Stimulated activated CD4-positive, alpha-beta T cell treated with anti-CD3 and anti-CD28 coated beads, TNF-alpha, amount 100 ng/mL, for 48 hours (primary cell): ENCODE measurements around the gene TTC39B.
A peak's percentile ranks its signal among the peaks of the same experiment; 100 is the strongest.
"Not testable (repeated sequence)": the region's sequence is repeated elsewhere in the genome, so short reads cannot be mapped to it uniquely, and the experiment has no call there.

Experiments used
- DNase-seq, 3 donors: peaks; one replicate each; pipeline ENCODE4 v3.0.0-alpha.2; 2020; ENCODE audit warnings: low read depth in 3 of 3

Gene TTC39B

GRCh38 chr9:15306757-15307522, at the start of gene TTC39B:
Gene TTC39B (minus strand): TSS chr9:15307216. CDS start chr9:15307125, 91 bp downstream.
- DNase-seq = peak; percentile 66 to 82 (median 67)

DNA sequence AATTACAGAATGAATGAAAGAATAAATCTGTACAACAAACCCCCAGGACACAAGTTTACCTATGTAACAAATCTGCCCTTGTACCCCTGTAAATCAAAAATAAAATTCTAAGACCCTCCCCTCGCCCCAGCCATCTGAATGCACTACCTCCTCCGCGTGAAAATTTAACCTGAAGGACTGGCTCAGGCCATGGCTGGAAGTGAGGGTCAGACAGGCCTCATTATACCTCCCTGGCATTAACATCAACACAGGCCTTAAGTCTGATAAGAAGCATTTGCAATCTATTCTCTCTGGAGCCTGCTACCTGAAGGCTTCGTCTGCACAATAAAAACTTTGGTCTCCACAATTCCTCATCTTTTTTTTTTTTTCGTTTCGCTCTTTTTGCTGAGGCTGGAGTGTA, 48.7 kb upstream of the TTC39B start:
- no peak for DNase-seq

GRCh38 chr9:15354713-15355112, 47.7 kb upstream of the TTC39B start:
- DNase-seq = no peak

DNA sequence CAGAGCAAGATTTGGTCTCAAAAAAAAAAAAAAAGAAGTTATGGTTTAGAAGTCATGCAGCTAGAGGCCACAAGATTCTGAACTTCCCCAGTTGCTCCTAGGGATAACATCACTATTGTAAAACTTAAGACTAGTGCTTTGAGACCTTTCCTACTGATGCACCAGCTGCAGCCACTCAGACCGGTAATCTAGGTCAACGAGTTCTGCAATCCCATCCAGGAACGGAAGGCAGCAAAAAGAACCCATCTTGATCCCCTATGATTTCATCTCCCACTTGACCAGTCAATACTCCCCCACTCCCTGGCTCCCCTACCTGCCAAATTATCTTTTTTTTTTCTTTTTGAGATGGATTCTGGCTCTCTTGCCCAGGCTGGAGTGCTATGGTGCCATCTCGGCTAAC, 46.9 kb upstream of the TTC39B start:
- no peak for DNase-seq

DNA sequence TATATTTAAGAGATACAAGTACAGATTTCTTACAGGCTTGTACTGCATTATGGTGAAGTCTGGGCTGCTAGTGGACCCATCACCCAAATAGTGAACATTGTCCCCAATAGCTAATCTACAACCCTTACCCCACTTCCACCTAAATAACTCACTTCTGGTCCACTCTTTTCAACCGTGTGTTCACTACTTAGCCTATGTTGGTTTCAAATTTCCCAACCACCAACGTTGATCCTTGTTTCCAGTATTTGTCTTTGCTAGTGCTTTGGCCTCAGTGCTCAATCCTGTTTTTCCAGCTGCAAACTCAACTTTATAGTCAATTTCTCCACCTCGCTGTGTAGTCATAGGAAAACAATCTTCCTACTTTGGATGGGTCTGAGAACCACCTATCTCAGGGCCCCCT, 45.3 kb upstream of the TTC39B start:
- no peak for DNase-seq

DNA sequence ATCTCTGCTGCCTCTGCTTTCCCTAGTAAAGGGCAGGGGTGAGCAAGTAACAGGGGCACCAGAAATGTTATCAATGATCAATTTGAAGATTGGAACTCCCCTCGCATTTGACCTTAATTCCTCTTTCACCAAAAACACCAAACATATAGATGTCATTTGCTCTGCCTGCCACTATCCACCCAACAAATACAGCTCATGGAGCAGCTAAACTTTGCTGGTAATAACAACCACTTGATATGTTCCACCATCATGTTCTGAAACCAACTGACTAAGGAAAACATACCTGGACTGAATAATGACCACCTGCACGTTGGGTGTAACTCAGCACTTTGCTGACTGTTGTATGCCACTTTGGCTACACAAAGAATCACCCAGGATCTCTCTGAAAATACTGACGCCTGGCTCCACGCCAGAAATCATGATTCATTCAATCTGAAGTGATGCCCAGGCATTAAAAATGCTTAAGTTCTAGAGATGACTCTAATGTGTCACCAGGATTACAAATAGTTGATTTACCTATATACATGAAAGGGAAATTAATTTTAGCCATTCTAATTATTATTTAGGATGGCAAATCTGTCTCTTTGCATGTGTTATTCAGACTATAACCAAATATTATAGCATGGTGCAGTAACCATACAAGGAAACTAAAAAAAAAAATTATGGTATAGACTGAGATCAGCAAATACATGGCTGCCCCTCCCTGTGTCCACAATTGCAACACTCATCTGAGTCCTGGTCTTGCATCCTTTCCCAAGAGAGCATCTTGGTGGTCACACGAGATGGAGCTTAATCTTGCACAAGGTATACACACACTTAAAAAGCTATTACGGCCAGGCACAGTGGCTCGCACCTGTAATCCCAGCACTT, 43.1 kb upstream of the TTC39B start:
- DNase-seq = peak in 2 of 3 donors; percentile 7 to 8

GRCh38 chr9:15346837-15347236, 39.8 kb upstream of the TTC39B start:
- no peak for DNase-seq

DNA sequence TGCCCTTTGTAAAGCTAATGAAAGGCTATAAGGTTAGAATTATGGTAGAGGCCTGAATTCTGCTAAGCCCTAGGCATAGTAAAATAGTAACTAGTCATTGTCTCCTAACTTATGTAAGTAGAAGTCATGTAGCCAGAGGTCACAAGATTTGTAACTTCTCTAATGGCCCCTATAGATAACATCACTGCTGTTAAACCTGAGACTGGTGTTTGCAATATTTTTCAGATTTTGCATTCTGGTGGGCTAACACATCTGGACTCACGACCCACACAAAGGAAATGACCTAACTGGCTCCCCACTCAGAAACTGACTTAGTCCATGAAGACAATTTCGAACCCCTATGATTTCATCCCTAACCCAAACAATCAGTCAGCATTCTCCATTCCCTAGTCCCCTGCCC, 37.2 kb upstream of the TTC39B start:
- DNase-seq = no peak

DNA sequence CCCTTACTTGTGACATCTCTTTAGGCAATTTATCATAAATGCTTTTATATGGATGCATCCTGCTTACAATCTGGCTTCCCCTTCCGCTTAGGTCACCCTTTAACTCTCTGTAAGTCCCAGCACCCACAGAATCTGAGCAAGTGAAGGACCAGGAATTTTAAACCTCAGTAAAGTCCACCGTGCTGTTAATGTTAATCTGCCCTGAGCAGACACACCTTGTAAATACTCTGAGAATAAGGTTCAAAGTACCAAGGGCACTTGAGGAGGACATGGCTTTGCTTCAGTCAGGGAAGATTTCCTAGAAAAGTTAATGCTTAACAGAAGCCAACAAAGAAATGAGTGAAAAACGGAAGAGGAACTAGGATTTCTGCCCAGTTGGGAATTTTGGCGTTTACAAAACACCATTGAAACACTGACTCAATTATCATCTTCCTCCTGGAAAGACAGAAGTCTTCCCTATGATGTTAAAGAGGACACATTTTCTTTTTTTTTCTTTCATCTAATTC, 26.4 kb upstream of the TTC39B start:
- no peak for DNase-seq

DNA sequence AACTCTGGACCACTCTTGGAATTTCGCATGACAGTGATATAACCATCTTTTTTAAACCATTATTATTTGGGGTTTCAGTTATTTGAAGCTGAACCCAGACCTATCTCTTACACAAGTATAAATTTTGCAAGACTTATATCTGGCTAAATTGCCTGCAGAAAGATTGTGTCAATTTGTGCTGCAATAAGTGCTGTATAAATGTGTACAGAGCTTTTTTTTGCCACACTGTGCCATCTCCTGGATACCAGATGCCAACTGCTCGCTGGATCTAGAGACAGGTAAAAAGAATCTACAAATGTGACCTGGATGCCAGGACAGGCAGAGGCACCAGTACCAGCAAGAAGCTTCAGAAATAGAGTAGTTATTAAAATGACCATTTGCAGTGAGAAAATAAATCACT, 25.9 kb upstream of the TTC39B start:
- no peak for DNase-seq

- DNase-seq = no peak
These were observed 22.6 kb upstream of the TTC39B start for GRCh38 chr9:15329539-15330109.

GRCh38 chr9:15328946-15329345, 21.9 kb upstream of the TTC39B start:
- DNase-seq = no peak

- DNase-seq = not testable (repeated sequence)
These were observed 15.7 kb upstream of the TTC39B start for GRCh38 chr9:15322695-15323094.

- DNase-seq = not testable (repeated sequence)
These were observed 12.6 kb upstream of the TTC39B start for GRCh38 chr9:15319661-15320060.

- DNase-seq = no peak
These were observed 10.8 kb upstream of the TTC39B start for GRCh38 chr9:15317836-15318235.

DNA sequence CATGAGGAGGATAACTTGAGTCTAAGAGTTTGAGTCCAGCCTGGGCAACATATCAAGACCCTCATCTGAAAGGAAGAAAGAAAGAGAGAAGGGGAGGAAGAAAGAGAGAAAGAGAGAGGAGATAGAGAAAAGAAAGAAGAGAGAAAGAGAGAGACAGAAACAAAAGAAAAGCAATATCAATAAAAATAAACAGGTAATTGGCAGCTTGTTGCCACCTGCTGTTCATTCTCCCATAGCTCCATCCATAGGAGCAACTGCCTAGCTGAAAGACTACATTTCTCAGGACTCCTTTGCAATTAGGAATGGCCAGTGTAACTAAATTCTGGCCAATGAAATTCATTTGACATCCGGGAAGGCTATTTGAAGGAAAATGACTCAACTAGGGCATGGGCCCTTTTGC, 4.6 kb upstream of the TTC39B start:
- DNase-seq = no peak

DNA sequence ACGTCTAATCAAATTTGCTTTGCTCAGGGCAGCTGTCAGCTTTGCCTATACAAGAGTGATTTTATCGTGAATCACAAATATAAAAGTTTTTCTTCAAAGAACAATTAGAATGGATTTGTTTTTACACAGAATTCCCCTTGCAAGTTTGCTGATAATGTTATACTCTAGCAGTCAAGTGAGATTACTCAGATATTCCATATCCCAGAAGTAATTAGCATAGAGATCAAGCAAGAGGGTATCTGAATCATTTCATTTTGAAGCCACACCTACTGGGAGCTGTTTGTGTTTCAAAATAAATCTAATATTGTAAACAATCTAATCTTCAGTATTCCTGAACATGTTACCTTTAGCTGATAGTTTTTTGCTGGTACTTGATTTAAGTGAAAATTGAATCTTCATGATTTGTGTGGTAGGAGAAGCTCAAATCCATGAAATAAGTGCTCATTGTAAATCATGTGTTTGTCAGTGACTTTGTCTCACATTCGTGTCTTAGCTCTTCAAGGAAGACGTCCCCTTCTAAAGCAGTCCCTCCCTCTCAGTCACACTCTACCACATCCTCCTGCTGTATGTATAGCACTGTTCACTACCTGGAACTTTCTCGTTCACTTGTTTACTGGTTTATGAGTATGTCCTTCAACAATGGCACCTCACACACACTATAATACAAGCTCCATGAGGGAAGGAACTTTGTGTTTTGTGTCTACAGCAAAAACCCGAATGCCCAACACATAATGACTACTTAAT, 3.3 kb upstream of the TTC39B start:
- no peak for DNase-seq

DNA sequence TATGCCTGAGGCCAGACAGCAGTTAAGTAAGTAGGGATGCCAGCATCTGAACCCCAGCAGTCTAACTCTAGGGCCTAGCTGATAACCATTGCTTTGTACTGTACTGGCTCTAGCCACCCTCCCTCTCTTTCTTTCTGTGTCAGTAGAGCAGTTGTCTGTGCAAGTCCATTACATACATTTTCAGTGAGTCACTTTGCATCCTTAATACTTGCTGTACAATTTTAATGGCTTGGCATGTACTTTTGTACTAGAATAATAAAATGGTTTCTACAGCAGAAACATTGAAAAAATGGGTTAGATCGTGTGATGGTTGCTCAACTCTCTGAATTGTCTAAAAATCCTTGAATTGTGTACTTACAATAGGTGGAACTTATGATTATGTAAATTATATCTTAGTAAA, 1.5 kb upstream of the TTC39B start:
- no peak for DNase-seq

- DNase-seq = no peak
These were observed 466 bp upstream of the TTC39B start for GRCh38 chr9:15307523-15307841.

DNA sequence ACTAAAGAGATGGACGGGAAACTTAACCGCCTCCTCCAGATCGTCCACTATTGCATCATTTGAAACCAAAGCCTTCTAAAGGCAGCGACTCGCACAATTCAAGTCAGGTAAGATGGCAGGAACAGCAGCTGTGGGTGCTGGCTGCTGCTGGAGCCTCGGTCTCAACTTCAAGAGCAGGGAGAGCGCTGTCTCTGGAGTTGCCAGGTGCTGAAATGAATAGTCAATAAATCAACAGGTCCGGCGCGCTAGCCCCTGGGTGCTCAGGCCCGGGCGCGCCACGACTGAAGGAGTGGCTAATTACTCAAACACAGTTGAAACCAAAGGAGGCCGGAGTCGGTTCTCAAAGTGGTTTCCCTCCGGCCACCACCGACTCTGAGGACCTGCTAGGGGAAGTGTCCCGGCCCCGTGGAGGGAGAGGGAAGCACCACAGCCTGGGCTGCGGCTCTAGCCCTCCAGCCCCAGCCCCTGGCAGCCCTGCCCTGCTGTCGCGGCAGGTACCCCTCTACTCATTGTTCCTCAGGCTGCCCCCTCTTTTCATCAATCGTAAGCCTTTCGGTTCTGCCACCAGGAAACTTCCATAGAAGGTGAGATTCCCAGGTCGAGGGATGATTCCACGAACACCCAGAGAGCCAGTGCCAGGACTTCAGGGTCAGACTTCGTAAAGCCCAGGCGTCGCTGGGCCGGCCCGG, 804 bp downstream of the TTC39B start:
- DNase-seq = no peak

DNA sequence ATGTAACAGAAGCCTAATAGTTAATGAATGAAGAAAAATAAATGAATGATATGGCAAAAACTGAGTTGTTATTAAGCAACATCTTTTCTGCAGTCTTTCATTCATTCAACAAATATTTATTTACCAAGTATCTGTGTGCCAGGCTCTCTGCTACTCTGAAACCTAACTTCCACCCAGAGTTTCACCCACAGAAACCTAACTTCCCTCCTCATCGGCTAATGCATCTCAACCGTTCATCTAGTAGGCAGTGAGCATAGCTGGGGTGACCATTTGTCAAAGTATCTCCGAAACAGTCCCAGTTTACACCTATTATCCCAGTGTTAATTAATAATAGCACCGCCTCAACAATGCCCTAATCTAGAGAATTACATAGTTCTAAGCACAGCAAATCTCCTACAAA, 1.5 kb downstream of the TTC39B start:
- no peak for DNase-seq
